ENCODE measurements around the gene SEMA3A.
"Not testable (repeated sequence)": the region's sequence is repeated elsewhere in the genome, so short reads cannot be mapped to it uniquely, and the experiment has no call there.

Gene SEMA3A

DNA sequence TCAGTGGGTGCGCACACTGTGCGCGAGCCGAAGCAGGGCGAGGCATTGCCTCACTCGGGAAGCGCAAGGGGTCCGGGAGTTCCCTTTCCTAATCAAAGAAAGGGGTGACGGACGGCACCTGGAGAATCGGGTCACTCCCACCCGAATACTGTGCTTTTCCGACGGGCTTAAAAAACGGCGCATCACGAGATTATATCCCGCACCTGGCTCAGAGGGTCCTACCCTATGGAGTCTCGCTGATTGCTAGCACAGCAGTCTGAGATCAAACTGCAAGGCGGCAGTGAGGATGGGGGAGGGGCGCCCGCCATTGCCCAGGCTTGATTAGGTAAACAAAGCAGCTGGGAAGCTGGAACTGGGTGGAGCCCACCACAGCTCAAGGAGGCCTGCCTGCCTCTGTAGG, 44.2 kb downstream of the SEMA3A start:
- not testable (repeated sequence) for DNase-seq

- no peak for DNase-seq
These were observed 45.0 kb downstream of the SEMA3A start for GRCh38 chr7:84149573-84149972.

GRCh38 chr7:84145892-84146291, 48.7 kb downstream of the SEMA3A start:
- DNase-seq = no peak

DNA sequence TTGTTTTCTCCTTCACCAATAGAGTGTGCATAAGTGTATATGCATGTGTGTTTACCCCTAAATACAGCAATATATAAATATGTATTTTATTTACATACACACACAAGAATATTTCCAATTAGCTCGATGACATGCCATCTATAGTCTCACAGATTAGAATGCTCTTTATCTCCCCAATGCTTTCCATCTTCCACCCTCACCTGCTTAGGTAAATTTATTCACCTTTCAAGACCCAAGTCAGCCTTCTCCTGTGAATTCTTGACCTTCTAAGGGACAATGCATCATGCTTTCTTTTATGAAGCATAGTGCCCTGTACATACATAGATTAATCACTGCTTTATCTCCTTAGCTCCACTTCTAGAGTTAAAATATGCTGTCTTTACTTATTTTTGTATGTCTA, 49.7 kb downstream of the SEMA3A start:
- DNase-seq = no peak

GRCh38 chr7:84144480-84144879, 50.1 kb downstream of the SEMA3A start:
- no peak for DNase-seq

GRCh38 chr7:84142726-84143125, 51.9 kb downstream of the SEMA3A start:
- DNase-seq = no peak

- peak; percentile 62 for DNase-seq
These were observed 54.4 kb downstream of the SEMA3A start for GRCh38 chr7:84139986-84140729.

DNA sequence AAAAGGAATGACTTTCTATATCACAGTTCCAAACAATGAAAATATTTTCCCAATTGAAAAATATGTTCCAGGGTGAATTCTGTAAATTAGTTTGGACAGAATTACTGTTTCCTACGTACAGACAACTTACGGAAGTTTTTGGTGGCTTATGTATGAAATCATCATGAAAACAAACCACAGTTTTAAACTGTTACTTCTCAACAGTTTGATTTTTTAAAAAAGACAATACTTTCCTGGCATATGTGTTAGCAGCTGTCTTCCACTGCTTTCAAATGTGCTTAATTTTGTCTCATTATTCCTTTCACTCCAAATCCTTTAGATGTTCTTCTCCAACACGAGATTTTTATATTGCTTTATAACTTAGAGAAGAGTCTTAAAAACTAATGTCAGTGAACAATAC, 56.2 kb downstream of the SEMA3A start:
- no peak for DNase-seq

GRCh38 chr7:84137812-84138211, 56.8 kb downstream of the SEMA3A start:
- no peak for DNase-seq

GRCh38 chr7:84136809-84137208, 57.8 kb downstream of the SEMA3A start:
- no peak for DNase-seq

DNA sequence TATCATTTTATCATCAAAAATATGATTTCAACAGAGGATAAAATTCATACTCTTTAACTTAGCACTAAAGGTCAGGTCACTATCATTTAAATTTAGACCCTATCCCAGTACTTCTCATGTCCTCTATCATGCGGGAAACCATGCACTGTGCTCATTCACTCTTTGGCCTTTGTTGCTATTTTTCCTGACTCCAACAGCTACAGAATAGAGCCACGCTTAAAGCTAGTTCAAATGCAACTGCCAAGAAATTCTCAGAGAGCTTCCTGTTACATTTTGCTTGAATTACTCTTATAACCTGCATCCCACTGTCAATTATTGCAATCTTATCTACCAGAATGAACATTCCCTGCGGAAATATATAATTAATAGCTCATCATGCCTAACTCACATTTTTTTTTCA, 58.3 kb downstream of the SEMA3A start:
- no peak for DNase-seq

GRCh38 chr7:84134169-84134568, 60.4 kb downstream of the SEMA3A start:
- DNase-seq = no peak

- no peak for DNase-seq
These were observed 68.9 kb downstream of the SEMA3A start for GRCh38 chr7:84125654-84126053.

DNA sequence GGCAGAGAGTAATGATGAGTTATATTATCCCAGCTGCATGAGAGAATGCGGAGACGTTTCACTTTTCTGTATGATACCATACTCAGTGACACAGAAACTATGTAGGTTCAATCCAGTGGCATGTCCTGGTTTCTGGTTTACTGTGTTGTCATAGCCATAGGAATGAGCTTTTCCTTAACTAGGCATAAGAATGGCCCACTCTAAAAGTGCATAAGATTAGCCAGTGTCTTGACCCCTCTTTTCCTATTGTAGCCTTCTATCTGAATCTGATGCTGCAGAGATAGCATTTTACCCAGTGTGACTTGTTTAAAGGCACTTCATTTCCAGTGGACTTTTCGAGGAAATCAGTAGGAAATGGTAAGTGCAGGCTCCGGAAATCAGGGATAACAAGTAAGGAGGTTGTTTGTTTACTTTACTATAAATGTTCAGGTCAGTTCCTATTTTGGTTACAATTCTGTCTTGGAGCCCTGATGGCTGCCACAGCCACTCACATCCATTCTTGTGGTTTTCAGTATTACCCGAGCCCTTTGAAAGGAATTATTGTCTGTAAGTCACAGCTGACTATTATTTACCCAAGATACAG, 70.5 kb downstream of the SEMA3A start:
- DNase-seq = peak; percentile 62

GRCh38 chr7:84122582-84123360, 71.8 kb downstream of the SEMA3A start:
- DNase-seq = no peak

GRCh38 chr7:84117304-84117703, 77.3 kb downstream of the SEMA3A start:
- DNase-seq = no peak

- no peak for DNase-seq
These were observed 80.4 kb downstream of the SEMA3A start for GRCh38 chr7:84113906-84114850.

- no peak for DNase-seq
These were observed 81.3 kb downstream of the SEMA3A start for GRCh38 chr7:84113286-84113685.

DNA sequence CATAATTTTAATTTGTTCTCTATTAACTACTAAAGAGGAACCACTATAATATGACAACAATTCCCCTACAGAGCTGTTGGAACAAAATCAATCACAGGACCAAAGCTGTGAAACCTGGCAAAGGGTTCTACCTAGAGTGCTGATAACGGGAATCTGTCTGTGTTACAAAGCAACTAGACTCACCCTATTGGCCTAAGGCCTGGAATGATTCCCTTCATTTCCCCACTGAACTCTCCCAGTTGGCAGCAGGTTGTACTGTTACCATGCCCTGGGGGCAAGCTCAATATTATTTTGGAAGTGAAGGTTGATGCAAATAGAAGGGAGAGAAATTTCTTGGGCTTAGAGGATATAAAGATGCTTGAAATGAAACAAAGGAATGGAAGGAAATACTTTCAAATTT, 81.8 kb downstream of the SEMA3A start:
- DNase-seq = no peak

- no peak for DNase-seq
These were observed 82.7 kb downstream of the SEMA3A start for GRCh38 chr7:84111842-84112241.

DNA sequence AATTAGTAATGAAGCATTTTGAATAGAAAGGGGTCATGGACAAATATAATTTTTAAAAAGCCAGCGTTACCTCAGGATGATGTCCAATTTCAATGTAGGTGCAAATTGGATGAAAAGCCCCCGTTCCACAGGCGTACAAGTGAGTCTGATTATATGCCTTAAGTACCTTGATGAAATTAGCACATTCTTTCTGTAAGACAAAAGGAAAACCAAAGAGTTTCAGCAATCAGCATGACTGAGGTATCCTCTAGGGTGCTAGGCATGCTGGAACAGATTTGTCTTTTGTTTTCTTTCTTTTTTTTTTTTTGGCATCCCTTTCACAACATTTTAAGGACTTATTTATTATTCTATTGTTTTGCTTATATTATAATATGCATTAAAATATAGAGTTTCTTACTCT, 84.2 kb downstream of the SEMA3A start:
- no peak for DNase-seq

DNA sequence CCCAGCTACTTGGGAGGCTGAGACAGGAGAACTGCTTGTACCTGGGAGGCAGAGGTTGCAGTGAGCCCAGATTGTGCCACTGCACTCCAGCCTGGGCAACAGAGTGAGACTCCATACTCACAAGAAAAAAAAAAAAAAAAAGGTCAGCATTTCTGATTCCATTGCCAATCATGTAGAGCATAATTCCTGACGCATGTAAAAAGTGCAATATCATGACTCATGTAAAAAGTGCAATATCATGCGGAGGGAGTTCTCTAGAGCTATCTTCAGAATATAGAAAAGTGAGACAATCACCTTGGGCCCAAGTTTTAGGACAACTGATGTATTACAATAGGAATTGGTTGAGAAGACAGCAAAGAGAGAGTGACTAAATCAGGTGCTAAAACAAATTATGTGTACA, 85.8 kb downstream of the SEMA3A start:
- no peak for DNase-seq

DNA sequence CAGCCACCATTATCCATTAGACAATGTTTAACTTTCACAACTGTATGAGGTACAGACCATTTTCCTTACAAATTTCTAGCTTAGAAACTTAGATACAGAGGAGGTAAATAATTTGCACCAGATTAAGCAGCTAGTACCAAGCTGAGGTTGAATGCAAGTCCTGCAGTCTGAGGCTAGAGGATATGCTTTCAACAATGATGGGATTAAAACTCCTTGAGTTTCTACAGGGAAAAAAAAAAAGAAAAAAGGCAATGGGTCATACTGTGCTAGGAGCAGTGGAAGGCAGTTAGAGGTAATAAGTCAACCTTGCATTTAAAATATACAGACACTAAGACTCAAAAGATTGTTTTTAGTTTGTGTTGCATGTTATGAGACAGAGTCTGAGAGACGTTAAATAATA, 86.5 kb downstream of the SEMA3A start:
- no peak for DNase-seq
